Measurements from ENCODE around the gene RHBDL1.

Gene RHBDL1

GRCh38 chr16:720447-720989, 45.0 kb downstream of the RHBDL1 start:
- Histone ChIP-seq H3K9ac (ENCODE audit: low read depth in 1 of 2, low read length in 2 of 2) (peak overlapping the region; percentile 66 to 80), H3K27me3 (ENCODE audit: control insufficient read depth in 2 of 2, insufficient read depth in 2 of 2, low read length in 2 of 2) (peaks cover 10 to 11% of the 10 kb centered on the region in 2 donors), H3K27ac (ENCODE audit: low read depth in 2 of 2, low read length in 2 of 2) (peak overlapping the region; percentile 87 to 90), H3K4me1 (ENCODE audit: control insufficient read depth in 2 of 2, insufficient read depth in 2 of 2, low read length in 2 of 2) (peaks cover 40 to 42% of the 10 kb centered on the region in 2 donors), H3K36me3 (ENCODE audit: control insufficient read depth in 2 of 2, insufficient read depth in 2 of 2, low read length in 2 of 2) (no peaks in the 10 kb centered on the region), H3K9me3 (ENCODE audit: control insufficient read depth in 2 of 2, low read length in 2 of 2) (no peaks in the 10 kb centered on the region), H3K4me3 (ENCODE audit: low read length in 2 of 2) (peak overlapping the region; percentile 77 to 80)

GRCh38 chr16:720990-721764, 45.7 kb downstream of the RHBDL1 start, which contains the start of gene ANTKMT:
ANTKMT (plus strand) TSS chr16:721146; CDS start chr16:721275, 129 bp downstream.
- Histone ChIP-seq H3K9me3 (ENCODE audit: control insufficient read depth in 2 of 2, low read length in 2 of 2) (no peaks in the 10 kb centered on the region), H3K27me3 (ENCODE audit: control insufficient read depth in 2 of 2, insufficient read depth in 2 of 2, low read length in 2 of 2) (peaks cover 10 to 15% of the 10 kb centered on the region in 2 donors), H3K9ac (ENCODE audit: low read depth in 1 of 2, low read length in 2 of 2) (peak within 1 kb of the TSS; percentile 66 to 80), H3K36me3 (ENCODE audit: control insufficient read depth in 2 of 2, insufficient read depth in 2 of 2, low read length in 2 of 2) (no peaks in the 10 kb centered on the region), H3K4me1 (ENCODE audit: control insufficient read depth in 2 of 2, insufficient read depth in 2 of 2, low read length in 2 of 2) (peaks cover 35 to 41% of the 10 kb centered on the region in 2 donors), H3K4me3 (ENCODE audit: low read length in 2 of 2) (peak within 1 kb of the TSS; percentile 77 to 80), H3K27ac (ENCODE audit: low read depth in 2 of 2, low read length in 2 of 2) (peak within 1 kb of the TSS; percentile 87 to 90)

GRCh38 chr16:721765-722540, 46.5 kb downstream of the RHBDL1 start:
- Histone ChIP-seq H3K9ac (ENCODE audit: low read depth in 1 of 2, low read length in 2 of 2) (no peak overlapping the region), H3K4me3 (ENCODE audit: low read length in 2 of 2) (peak overlapping the region; percentile 50 to 80), H3K36me3 (ENCODE audit: control insufficient read depth in 2 of 2, insufficient read depth in 2 of 2, low read length in 2 of 2) (no peaks in the 10 kb centered on the region), H3K27ac (ENCODE audit: low read depth in 2 of 2, low read length in 2 of 2) (peak overlapping the region; percentile 87 to 90), H3K27me3 (ENCODE audit: control insufficient read depth in 2 of 2, insufficient read depth in 2 of 2, low read length in 2 of 2) (peaks cover 9 to 16% of the 10 kb centered on the region in 2 donors), H3K9me3 (ENCODE audit: control insufficient read depth in 2 of 2, low read length in 2 of 2) (no peaks in the 10 kb centered on the region), H3K4me1 (ENCODE audit: control insufficient read depth in 2 of 2, insufficient read depth in 2 of 2, low read length in 2 of 2) (peaks cover 32 to 44% of the 10 kb centered on the region in 2 donors)

- no peak overlapping the region for H3K9ac ChIP-seq (ENCODE audit: low read depth in 1 of 2, low read length in 2 of 2)
- H3K27me3 ChIP-seq (ENCODE audit: control insufficient read depth in 2 of 2, insufficient read depth in 2 of 2, low read length in 2 of 2), result peaks cover 9 to 22% of the 10 kb centered on the region in 2 donors
- H3K4me1 ChIP-seq (ENCODE audit: control insufficient read depth in 2 of 2, insufficient read depth in 2 of 2, low read length in 2 of 2), result peaks cover 38 to 49% of the 10 kb centered on the region in 2 donors
- no peak overlapping the region for H3K27ac ChIP-seq (ENCODE audit: low read depth in 2 of 2, low read length in 2 of 2)
- no peak overlapping the region for H3K4me3 ChIP-seq (ENCODE audit: low read length in 2 of 2)
- no peaks in the 10 kb centered on the region for H3K36me3 ChIP-seq (ENCODE audit: control insufficient read depth in 2 of 2, insufficient read depth in 2 of 2, low read length in 2 of 2)
- no peaks in the 10 kb centered on the region for H3K9me3 ChIP-seq (ENCODE audit: control insufficient read depth in 2 of 2, low read length in 2 of 2)
Observed at GRCh38 chr16:722835-723633, 47.6 kb downstream of the RHBDL1 start.

GRCh38 chr16:723695-724094, 48.2 kb downstream of the RHBDL1 start:
- Histone ChIP-seq H3K4me3 (ENCODE audit: low read length in 2 of 2) (no peak overlapping the region), H3K27me3 (ENCODE audit: control insufficient read depth in 2 of 2, insufficient read depth in 2 of 2, low read length in 2 of 2) (peaks cover 9 to 22% of the 10 kb centered on the region in 2 donors), H3K36me3 (ENCODE audit: control insufficient read depth in 2 of 2, insufficient read depth in 2 of 2, low read length in 2 of 2) (no peaks in the 10 kb centered on the region), H3K9ac (ENCODE audit: low read depth in 1 of 2, low read length in 2 of 2) (no peak overlapping the region), H3K9me3 (ENCODE audit: control insufficient read depth in 2 of 2, low read length in 2 of 2) (no peaks in the 10 kb centered on the region), H3K4me1 (ENCODE audit: control insufficient read depth in 2 of 2, insufficient read depth in 2 of 2, low read length in 2 of 2) (peaks cover 37 to 46% of the 10 kb centered on the region in 2 donors), H3K27ac (ENCODE audit: low read depth in 2 of 2, low read length in 2 of 2) (no peak overlapping the region)

GRCh38 chr16:724188-725040, 48.9 kb downstream of the RHBDL1 start:
- Histone ChIP-seq H3K27ac (ENCODE audit: low read depth in 2 of 2, low read length in 2 of 2) (no peak overlapping the region), H3K27me3 (ENCODE audit: control insufficient read depth in 2 of 2, insufficient read depth in 2 of 2, low read length in 2 of 2) (peaks cover 9 to 22% of the 10 kb centered on the region in 2 donors), H3K4me3 (ENCODE audit: low read length in 2 of 2) (no peak overlapping the region), H3K4me1 (ENCODE audit: control insufficient read depth in 2 of 2, insufficient read depth in 2 of 2, low read length in 2 of 2) (peaks cover 30 to 39% of the 10 kb centered on the region in 2 donors), H3K36me3 (ENCODE audit: control insufficient read depth in 2 of 2, insufficient read depth in 2 of 2, low read length in 2 of 2) (no peaks in the 10 kb centered on the region), H3K9me3 (ENCODE audit: control insufficient read depth in 2 of 2, low read length in 2 of 2) (no peaks in the 10 kb centered on the region), H3K9ac (ENCODE audit: low read depth in 1 of 2, low read length in 2 of 2) (no peak overlapping the region)

- Histone ChIP-seq H3K27me3 (ENCODE audit: control insufficient read depth in 2 of 2, insufficient read depth in 2 of 2, low read length in 2 of 2) (peaks cover 9 to 22% of the 10 kb centered on the region in 2 donors), H3K9me3 (ENCODE audit: control insufficient read depth in 2 of 2, low read length in 2 of 2) (no peaks in the 10 kb centered on the region), H3K36me3 (ENCODE audit: control insufficient read depth in 2 of 2, insufficient read depth in 2 of 2, low read length in 2 of 2) (no peaks in the 10 kb centered on the region), H3K4me1 (ENCODE audit: control insufficient read depth in 2 of 2, insufficient read depth in 2 of 2, low read length in 2 of 2) (peaks cover 24 to 35% of the 10 kb centered on the region in 2 donors), H3K4me3 (ENCODE audit: low read length in 2 of 2) (no peak overlapping the region), H3K27ac (ENCODE audit: low read depth in 2 of 2, low read length in 2 of 2) (no peak overlapping the region), H3K9ac (ENCODE audit: low read depth in 1 of 2, low read length in 2 of 2) (no peak overlapping the region)
Observed at GRCh38 chr16:725041-725376, 49.5 kb downstream of the RHBDL1 start.

GRCh38 chr16:725463-726187, 50.2 kb downstream of the RHBDL1 start:
- Histone ChIP-seq H3K36me3 (ENCODE audit: control insufficient read depth in 2 of 2, insufficient read depth in 2 of 2, low read length in 2 of 2) (peaks cover 0 to 4% of the 10 kb centered on the region in 2 donors), H3K9ac (ENCODE audit: low read depth in 1 of 2, low read length in 2 of 2) (no peak overlapping the region), H3K4me1 (ENCODE audit: control insufficient read depth in 2 of 2, insufficient read depth in 2 of 2, low read length in 2 of 2) (peaks cover 18 to 28% of the 10 kb centered on the region in 2 donors), H3K27ac (ENCODE audit: low read depth in 2 of 2, low read length in 2 of 2) (no peak overlapping the region), H3K27me3 (ENCODE audit: control insufficient read depth in 2 of 2, insufficient read depth in 2 of 2, low read length in 2 of 2) (peaks cover 9 to 22% of the 10 kb centered on the region in 2 donors), H3K4me3 (ENCODE audit: low read length in 2 of 2) (no peak overlapping the region), H3K9me3 (ENCODE audit: control insufficient read depth in 2 of 2, low read length in 2 of 2) (no peaks in the 10 kb centered on the region)

- Histone ChIP-seq H3K27ac (ENCODE audit: low read depth in 2 of 2, low read length in 2 of 2) (no peak overlapping the region), H3K4me1 (ENCODE audit: control insufficient read depth in 2 of 2, insufficient read depth in 2 of 2, low read length in 2 of 2) (peaks cover 16 to 26% of the 10 kb centered on the region in 2 donors), H3K36me3 (ENCODE audit: control insufficient read depth in 2 of 2, insufficient read depth in 2 of 2, low read length in 2 of 2) (peaks cover 0 to 6% of the 10 kb centered on the region in 2 donors), H3K4me3 (ENCODE audit: low read length in 2 of 2) (no peak overlapping the region), H3K9ac (ENCODE audit: low read depth in 1 of 2, low read length in 2 of 2) (no peak overlapping the region), H3K27me3 (ENCODE audit: control insufficient read depth in 2 of 2, insufficient read depth in 2 of 2, low read length in 2 of 2) (peaks cover 9 to 22% of the 10 kb centered on the region in 2 donors), H3K9me3 (ENCODE audit: control insufficient read depth in 2 of 2, low read length in 2 of 2) (no peaks in the 10 kb centered on the region)
Observed at GRCh38 chr16:726188-726437, 50.6 kb downstream of the RHBDL1 start.

Measured in mucosa of rectum (tissue), 2 donors.